GM19099 (cell line): ENCODE results near the gene CLCN6.

Experiments used
- POLR2A ChIP-seq: IDR thresholded peaks from 3 replicates; pipeline ENCODE4 v1.6.1; 2011; ENCODE audit warnings: low read depth; ENCODE audit not compliant: insufficient read length; ENCODE audit errors: extremely low read depth

Gene CLCN6

GRCh38 chr1:11845641-11846335 lies 39.8 kb downstream of the CLCN6 start:
- no peak for TF ChIP-seq POLR2A

- TF ChIP-seq POLR2A: no peak
Observed at GRCh38 chr1:11847667-11848372, 41.8 kb downstream of the CLCN6 start, which contains the start of gene NPPA. TSS of gene NPPA (minus strand) at chr1:11847783. CDS start at chr1:11847684, 99 bp downstream.

- no peak for TF ChIP-seq POLR2A
Observed at GRCh38 chr1:11848373-11848700, 42.3 kb downstream of the CLCN6 start.

GRCh38 chr1:11850156-11850555 lies 44.2 kb downstream of the CLCN6 start:
- no peak for TF ChIP-seq POLR2A

GRCh38 chr1:11851180-11851579 lies 45.2 kb downstream of the CLCN6 start:
- TF ChIP-seq POLR2A: no peak

- TF ChIP-seq POLR2A: no peak
Observed at GRCh38 chr1:11854519-11854918, 48.5 kb downstream of the CLCN6 start.

- no peak for TF ChIP-seq POLR2A
Observed at GRCh38 chr1:11855430-11855829, 49.4 kb downstream of the CLCN6 start.

GRCh38 chr1:11856698-11857097 lies 50.7 kb downstream of the CLCN6 start:
- TF ChIP-seq POLR2A: no peak

- no peak for TF ChIP-seq POLR2A
Observed at GRCh38 chr1:11857164-11857851, 51.3 kb downstream of the CLCN6 start.

GRCh38 chr1:11858158-11858557 lies 52.2 kb downstream of the CLCN6 start:
- TF ChIP-seq POLR2A: no peak

- no peak for TF ChIP-seq POLR2A
Observed at GRCh38 chr1:11858613-11858967, 52.6 kb downstream of the CLCN6 start, which contains the start of gene NPPB. TSS of gene NPPB (minus strand) at chr1:11858945. CDS start at chr1:11858833, 112 bp downstream.

GRCh38 chr1:11858968-11859871 lies 53.2 kb downstream of the CLCN6 start:
- no peak for TF ChIP-seq POLR2A

- no peak for TF ChIP-seq POLR2A
Observed at GRCh38 chr1:11860083-11860482, 54.1 kb downstream of the CLCN6 start.

- TF ChIP-seq POLR2A: no peak
Observed at GRCh38 chr1:11860587-11860986, 54.6 kb downstream of the CLCN6 start.

GRCh38 chr1:11862890-11863289 lies 56.9 kb downstream of the CLCN6 start:
- TF ChIP-seq POLR2A: no peak

- TF ChIP-seq POLR2A: no peak
Observed at GRCh38 chr1:11868331-11868980, 62.5 kb downstream of the CLCN6 start.
